GM08714 (cell line): Measurements from ENCODE around the gene EXOSC7.

Source experiments
- H3K4me3 ChIP-seq: fragments of 200-500 bp; sonication (Bioruptor generic); 2 replicates; pipeline ENCODE4 v1.5.1; 2014; ENCODE audit warnings: mild to moderate bottlenecking, low read length, inconsistent platforms
- ZNF274 ChIP-seq: IDR thresholded peaks from 2 replicates; pipeline ENCODE4 v1.6.1; 2012; ENCODE audit warnings: mild to moderate bottlenecking, low read depth, low read length

Gene EXOSC7

GRCh38 chr3:44995142-44995770 is 19.2 kb downstream of the EXOSC7 start:
- no peak for TF ChIP-seq ZNF274

GRCh38 chr3:44996556-44996969 is 20.5 kb downstream of the EXOSC7 start:
- TF ChIP-seq ZNF274: no peak

More at GRCh38 chr3:44995142-44995770, 19.2 kb downstream of the EXOSC7 start:
- no peak overlapping the region for H3K4me3 ChIP-seq

GRCh38 chr3:44999782-45000181 is 23.7 kb downstream of the EXOSC7 start:
- TF ChIP-seq ZNF274: no peak
- H3K4me3 ChIP-seq: no peak overlapping the region

More at GRCh38 chr3:44996556-44996969, 20.5 kb downstream of the EXOSC7 start:
- no peak overlapping the region for H3K4me3 ChIP-seq

GRCh38 chr3:45000823-45001222 is 24.8 kb downstream of the EXOSC7 start:
- no peak overlapping the region for H3K4me3 ChIP-seq
- no peak for TF ChIP-seq ZNF274

- no peak for TF ChIP-seq ZNF274
- no peak overlapping the region for H3K4me3 ChIP-seq
These were observed 25.7 kb downstream of the EXOSC7 start for GRCh38 chr3:45001738-45002137.

GRCh38 chr3:45002139-45002660 is 26.2 kb downstream of the EXOSC7 start:
- TF ChIP-seq ZNF274: no peak
- H3K4me3 ChIP-seq: no peak overlapping the region

GRCh38 chr3:45002720-45003119 is 26.7 kb downstream of the EXOSC7 start:
- H3K4me3 ChIP-seq: no peak overlapping the region
- TF ChIP-seq ZNF274: no peak

- no peak for TF ChIP-seq ZNF274
- no peak overlapping the region for H3K4me3 ChIP-seq
These were observed 27.4 kb downstream of the EXOSC7 start for GRCh38 chr3:45003406-45003805.

- no peak overlapping the region for H3K4me3 ChIP-seq
- no peak for TF ChIP-seq ZNF274
These were observed 27.8 kb downstream of the EXOSC7 start for GRCh38 chr3:45003859-45004258.

GRCh38 chr3:45007091-45007490 is 31.0 kb downstream of the EXOSC7 start:
- TF ChIP-seq ZNF274: no peak
- no peak overlapping the region for H3K4me3 ChIP-seq

GRCh38 chr3:45008117-45008516 is 32.1 kb downstream of the EXOSC7 start:
- no peak overlapping the region for H3K4me3 ChIP-seq
- TF ChIP-seq ZNF274: no peak

- H3K4me3 ChIP-seq: no peak overlapping the region
- TF ChIP-seq ZNF274: no peak
These were observed 33.8 kb downstream of the EXOSC7 start for GRCh38 chr3:45009868-45010267.

GRCh38 chr3:45010811-45011333 is 34.8 kb downstream of the EXOSC7 start:
- H3K4me3 ChIP-seq: no peak overlapping the region
- no peak for TF ChIP-seq ZNF274

- H3K4me3 ChIP-seq: no peak overlapping the region
- TF ChIP-seq ZNF274: no peak
These were observed 35.9 kb downstream of the EXOSC7 start for GRCh38 chr3:45011756-45012508.

- no peak for TF ChIP-seq ZNF274
These were observed 36.5 kb downstream of the EXOSC7 start for GRCh38 chr3:45012577-45012976.

More at GRCh38 chr3:45012577-45012976, 36.5 kb downstream of the EXOSC7 start:
- H3K4me3 ChIP-seq: no peak overlapping the region
